Measurements from ENCODE around the gene CCL27. TPM values are rescaled to one million over a fixed set of nuclear protein-coding genes. Genes with fewer than 3 reads are reported as not detected.

Gene CCL27
- total RNA-seq, 1 experiment from 2014 or later, result 0.95 TPM

DNA sequence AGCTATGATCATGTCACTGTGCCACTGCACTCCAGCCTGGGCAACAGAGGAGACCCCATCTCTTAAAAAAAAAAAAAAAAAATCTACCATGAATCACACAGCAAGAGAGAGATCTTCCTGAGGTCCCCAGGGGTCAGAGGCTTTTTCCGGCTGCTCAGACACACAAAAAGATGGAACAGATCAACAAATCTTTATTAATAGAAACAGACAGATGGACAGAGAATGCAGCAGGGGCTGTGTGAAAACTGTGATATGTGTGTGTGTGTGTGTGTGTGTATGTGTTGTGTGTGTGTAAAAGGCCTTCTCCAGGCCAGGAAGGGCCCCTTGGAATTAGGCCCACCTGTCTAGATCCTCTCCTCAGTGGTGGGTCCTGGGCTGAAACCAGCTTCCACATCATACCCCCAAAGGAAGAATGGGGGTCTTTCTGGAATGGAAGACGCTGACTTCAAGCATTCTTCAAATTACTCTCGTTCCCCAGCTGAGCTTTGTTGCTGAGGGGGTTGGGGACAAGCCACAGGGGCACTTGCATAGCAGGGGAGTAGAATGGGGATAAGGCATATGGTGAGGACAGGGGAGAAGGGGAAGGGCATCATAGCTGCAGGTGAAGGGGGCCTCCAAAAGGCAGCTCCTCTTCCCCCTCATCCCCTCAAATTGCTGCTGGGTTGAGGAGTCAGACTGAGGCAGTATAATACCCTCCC lies 27.8 kb downstream of the CCL27 start:
- ATAC-seq (no peak), DNase-seq (ENCODE audit: low read depth, low spot score) (no peak)
- intact Hi-C loops (cut with micrococcal nuclease; ENCODE audit: unreplicated experiment) (loop anchor here (1.0 kb wide), 1 partner anchor 21 kb away; no protein-coding TSS in a partner anchor), in situ Hi-C loops (cut with HindIII; ENCODE audit: low pct_unique_long_range_greater_than_20kb, low sequenced_read_pairs) (no loop called here)
- ChIA-PET CTCF (interaction anchor here (1.0 to 1.8 kb wide), 6 partner anchors 15 to 31 kb away, joined by 3 to 8 read pairs (median 6); partner anchors contain the start of gene RPP25L), POLR2A (interaction anchor here (0.6 to 0.7 kb wide), 3 partner anchors 15 to 523 kb away, joined by 6 to 11 read pairs (median 8); partner anchors contain the start of gene DCTN3)
- Histone ChIP-seq H3K27me3 (ENCODE audit: control insufficient read depth, insufficient read depth, low read length) (no peaks in the 10 kb centered on the region; the same call in 1 of the 2 replicates), H3K36me3 (ENCODE audit: control insufficient read depth, insufficient read depth, low read length) (no peaks in the 10 kb centered on the region), H3K27ac (ENCODE audit: low read length) (no peak overlapping the region), H3K4me3 (ENCODE audit: low read depth in 2 of 2, low read length in 2 of 2) (no peak overlapping the region), H3K9me3 (ENCODE audit: control insufficient read depth, insufficient read depth, low read depth, low read length) (no peaks in the 10 kb centered on the region), H3K4me1 (ENCODE audit: control insufficient read depth, insufficient read depth, low read length) (peaks cover 13% of the 10 kb centered on the region)
- TSS peak; percentile 94 for BruUV-seq (replicated peaks)
- TF ChIP-seq, protein P1, sequence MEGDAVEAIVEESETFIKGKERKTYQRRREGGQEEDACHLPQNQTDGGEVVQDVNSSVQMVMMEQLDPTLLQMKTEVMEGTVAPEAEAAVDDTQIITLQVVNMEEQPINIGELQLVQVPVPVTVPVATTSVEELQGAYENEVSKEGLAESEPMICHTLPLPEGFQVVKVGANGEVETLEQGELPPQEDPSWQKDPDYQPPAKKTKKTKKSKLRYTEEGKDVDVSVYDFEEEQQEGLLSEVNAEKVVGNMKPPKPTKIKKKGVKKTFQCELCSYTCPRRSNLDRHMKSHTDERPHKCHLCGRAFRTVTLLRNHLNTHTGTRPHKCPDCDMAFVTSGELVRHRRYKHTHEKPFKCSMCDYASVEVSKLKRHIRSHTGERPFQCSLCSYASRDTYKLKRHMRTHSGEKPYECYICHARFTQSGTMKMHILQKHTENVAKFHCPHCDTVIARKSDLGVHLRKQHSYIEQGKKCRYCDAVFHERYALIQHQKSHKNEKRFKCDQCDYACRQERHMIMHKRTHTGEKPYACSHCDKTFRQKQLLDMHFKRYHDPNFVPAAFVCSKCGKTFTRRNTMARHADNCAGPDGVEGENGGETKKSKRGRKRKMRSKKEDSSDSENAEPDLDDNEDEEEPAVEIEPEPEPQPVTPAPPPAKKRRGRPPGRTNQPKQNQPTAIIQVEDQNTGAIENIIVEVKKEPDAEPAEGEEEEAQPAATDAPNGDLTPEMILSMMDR (IDR thresholded peaks at IDR 0.05), result no peak
- TF ChIP-seq SIN3A (IDR thresholded peaks at IDR 0.05; ENCODE audit: borderline replicate concordance, insufficient read depth, low read depth, low read length) (no peak), TCF7L2 (IDR thresholded peaks at IDR 0.05; ENCODE audit: low read depth, low read length) (no peak), POLR2AphosphoS5 (IDR thresholded peaks at IDR 0.05; ENCODE audit: low read depth, low read length) (0 out of 2 replicates have a peak, but pooled peaks have one; percentile 23)
- TF ChIP-seq, protein P2, sequence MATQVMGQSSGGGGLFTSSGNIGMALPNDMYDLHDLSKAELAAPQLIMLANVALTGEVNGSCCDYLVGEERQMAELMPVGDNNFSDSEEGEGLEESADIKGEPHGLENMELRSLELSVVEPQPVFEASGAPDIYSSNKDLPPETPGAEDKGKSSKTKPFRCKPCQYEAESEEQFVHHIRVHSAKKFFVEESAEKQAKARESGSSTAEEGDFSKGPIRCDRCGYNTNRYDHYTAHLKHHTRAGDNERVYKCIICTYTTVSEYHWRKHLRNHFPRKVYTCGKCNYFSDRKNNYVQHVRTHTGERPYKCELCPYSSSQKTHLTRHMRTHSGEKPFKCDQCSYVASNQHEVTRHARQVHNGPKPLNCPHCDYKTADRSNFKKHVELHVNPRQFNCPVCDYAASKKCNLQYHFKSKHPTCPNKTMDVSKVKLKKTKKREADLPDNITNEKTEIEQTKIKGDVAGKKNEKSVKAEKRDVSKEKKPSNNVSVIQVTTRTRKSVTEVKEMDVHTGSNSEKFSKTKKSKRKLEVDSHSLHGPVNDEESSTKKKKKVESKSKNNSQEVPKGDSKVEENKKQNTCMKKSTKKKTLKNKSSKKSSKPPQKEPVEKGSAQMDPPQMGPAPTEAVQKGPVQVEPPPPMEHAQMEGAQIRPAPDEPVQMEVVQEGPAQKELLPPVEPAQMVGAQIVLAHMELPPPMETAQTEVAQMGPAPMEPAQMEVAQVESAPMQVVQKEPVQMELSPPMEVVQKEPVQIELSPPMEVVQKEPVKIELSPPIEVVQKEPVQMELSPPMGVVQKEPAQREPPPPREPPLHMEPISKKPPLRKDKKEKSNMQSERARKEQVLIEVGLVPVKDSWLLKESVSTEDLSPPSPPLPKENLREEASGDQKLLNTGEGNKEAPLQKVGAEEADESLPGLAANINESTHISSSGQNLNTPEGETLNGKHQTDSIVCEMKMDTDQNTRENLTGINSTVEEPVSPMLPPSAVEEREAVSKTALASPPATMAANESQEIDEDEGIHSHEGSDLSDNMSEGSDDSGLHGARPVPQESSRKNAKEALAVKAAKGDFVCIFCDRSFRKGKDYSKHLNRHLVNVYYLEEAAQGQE (IDR thresholded peaks at IDR 0.05; ENCODE audit: insufficient read depth in 1 of 2, low read depth in 2 of 2, low read length in 1 of 2), result no peak

DNA sequence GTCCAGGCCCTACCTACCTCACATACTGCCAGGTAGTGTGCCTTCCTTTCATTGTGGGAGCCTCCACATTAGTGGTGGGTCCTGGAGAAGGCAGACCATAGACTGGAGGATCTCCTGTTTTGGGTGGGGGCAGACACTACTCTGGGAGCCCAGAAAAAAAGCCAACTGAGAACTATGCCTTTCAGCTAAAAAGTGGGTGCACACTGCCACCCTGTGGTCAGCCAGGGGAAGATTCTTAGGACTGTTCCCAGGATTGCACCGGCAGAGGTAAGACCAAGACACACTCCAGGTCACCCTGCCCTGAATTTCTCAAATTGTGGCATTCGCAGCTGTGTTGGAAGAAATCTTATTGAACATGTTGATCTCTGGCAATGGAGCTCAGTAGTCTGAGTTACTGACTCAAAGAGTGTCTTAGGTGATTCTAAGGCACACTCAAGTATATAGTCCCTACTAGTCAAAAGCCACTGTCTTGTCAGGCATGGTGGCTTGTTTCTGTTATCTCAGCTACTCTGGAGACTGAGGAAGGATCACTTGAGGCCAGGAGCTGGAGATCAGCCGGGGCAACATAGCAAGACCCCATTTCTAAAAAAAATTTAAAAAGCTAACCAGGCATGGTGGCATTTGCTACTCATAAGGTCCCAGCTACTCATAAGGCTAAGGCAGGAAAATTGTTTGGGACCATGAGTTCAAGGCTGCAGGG lies 28.5 kb downstream of the CCL27 start:
- ChIA-PET POLR2A (interaction anchor here (0.6 to 0.7 kb wide), 4 partner anchors 14 to 523 kb away, joined by 3 to 11 read pairs (median 7); partner anchors contain the start of gene DCTN3), CTCF (interaction anchor here (0.5 to 1.8 kb wide), 8 partner anchors 11 to 450 kb away, joined by 3 to 8 read pairs (median 6); partner anchors contain the start of gene RPP25L)
- in situ Hi-C loops (cut with HindIII; ENCODE audit: low pct_unique_long_range_greater_than_20kb, low sequenced_read_pairs), result no loop called here
- no peak for TF ChIP-seq SIN3A (IDR thresholded peaks at IDR 0.05; ENCODE audit: borderline replicate concordance, insufficient read depth, low read depth, low read length)
- TF ChIP-seq, protein P1 (IDR thresholded peaks at IDR 0.05), result peak; percentile 95
- Histone ChIP-seq H3K4me3 (ENCODE audit: low read depth in 2 of 2, low read length in 2 of 2) (no peak overlapping the region), H3K27me3 (ENCODE audit: control insufficient read depth, insufficient read depth, low read length) (peaks cover 6% of the 10 kb centered on the region), H3K9me3 (ENCODE audit: control insufficient read depth, insufficient read depth, low read depth, low read length) (no peaks in the 10 kb centered on the region), H3K4me1 (ENCODE audit: control insufficient read depth, insufficient read depth, low read length) (peaks cover 13% of the 10 kb centered on the region), H3K36me3 (ENCODE audit: control insufficient read depth, insufficient read depth, low read length) (no peaks in the 10 kb centered on the region), H3K27ac (ENCODE audit: low read length) (no peak overlapping the region)
- peak; percentile 55 for ATAC-seq
- intact Hi-C loops (cut with micrococcal nuclease; ENCODE audit: unreplicated experiment), result loop anchor here (1.0 kb wide), 1 partner anchor 21 kb away; no protein-coding TSS in a partner anchor
- no TSS peak for BruUV-seq (replicated peaks)
- peak; percentile 65 for DNase-seq (ENCODE audit: low read depth, low spot score)

Measured in Panc1 (cell line).